HG03432 (cell line): ENCODE measurements around the gene E2F1.
"Not testable (repeated sequence)": the region's sequence is repeated elsewhere in the genome, so short reads cannot be mapped to it uniquely, and the experiment has no call there.

Experiments used
- ATAC-seq: cut with Tn5 transposase; IDR thresholded peaks from one replicate; pipeline ENCODE4 v1.9.1; 2021; ENCODE audit warnings: mild to moderate bottlenecking, moderate library complexity; ENCODE audit not compliant: unreplicated experiment

E2F1 gene

GRCh38 chr20:33659341-33660034, 26.7 kb downstream of the E2F1 start:
- no peak for ATAC-seq

GRCh38 chr20:33658929-33659328, 27.3 kb downstream of the E2F1 start:
- no peak for ATAC-seq

GRCh38 chr20:33658510-33658909, 27.7 kb downstream of the E2F1 start:
- ATAC-seq, result no peak

GRCh38 chr20:33657704-33658095, 28.5 kb downstream of the E2F1 start:
- no peak for ATAC-seq

- no peak for ATAC-seq
These were observed 29.1 kb downstream of the E2F1 start for GRCh38 chr20:33656783-33657703.

GRCh38 chr20:33656010-33656782, 30.0 kb downstream of the E2F1 start:
- ATAC-seq, result no peak

GRCh38 chr20:33655164-33655563, 31.0 kb downstream of the E2F1 start:
- no peak for ATAC-seq

GRCh38 chr20:33654680-33655161, 31.5 kb downstream of the E2F1 start:
- ATAC-seq, result no peak

GRCh38 chr20:33653900-33654596, 32.1 kb downstream of the E2F1 start:
- no peak for ATAC-seq

- no peak for ATAC-seq
These were observed 32.8 kb downstream of the E2F1 start for GRCh38 chr20:33653218-33653899.

GRCh38 chr20:33651562-33652048, 34.6 kb downstream of the E2F1 start:
- ATAC-seq, result no peak

GRCh38 chr20:33650753-33651561, 35.2 kb downstream of the E2F1 start:
- no peak for ATAC-seq

- ATAC-seq, result no peak
These were observed 36.0 kb downstream of the E2F1 start for GRCh38 chr20:33650111-33650752.

- ATAC-seq, result no peak
These were observed 36.9 kb downstream of the E2F1 start for GRCh38 chr20:33649201-33649681.

GRCh38 chr20:33648396-33649004, 37.7 kb downstream of the E2F1 start:
- no peak for ATAC-seq

- ATAC-seq, result peak; percentile 70
These were observed 38.4 kb downstream of the E2F1 start for GRCh38 chr20:33647603-33648395.

GRCh38 chr20:33646959-33647602, 39.1 kb downstream of the E2F1 start:
- not testable (repeated sequence) for ATAC-seq
